Measurements from ENCODE around the gene PCBP3.
A peak's percentile ranks its signal among the peaks of the same experiment; 100 is the strongest.

Gene PCBP3

GRCh38 chr21:45643021-45643980, at the start of gene PCBP3:
Gene PCBP3, plus strand, starts transcription at chr21:45643725. Its CDS starts 206,361 bp downstream, at chr21:45850086.
- no peak for TF ChIP-seq CTCF (IDR thresholded peaks at IDR 0.05; ENCODE audit: low read depth, low read length, missing control alignments)
- in situ Hi-C loops (cut with HindIII; ENCODE audit: low sequenced_read_pairs) = no loop called here
- peak; percentile 84 for DNase-seq (ENCODE audit: low read depth)
- peak within 1 kb of the TSS; percentile 52 for H3K4me3 ChIP-seq (ENCODE audit: low read depth, low read length)

DNA sequence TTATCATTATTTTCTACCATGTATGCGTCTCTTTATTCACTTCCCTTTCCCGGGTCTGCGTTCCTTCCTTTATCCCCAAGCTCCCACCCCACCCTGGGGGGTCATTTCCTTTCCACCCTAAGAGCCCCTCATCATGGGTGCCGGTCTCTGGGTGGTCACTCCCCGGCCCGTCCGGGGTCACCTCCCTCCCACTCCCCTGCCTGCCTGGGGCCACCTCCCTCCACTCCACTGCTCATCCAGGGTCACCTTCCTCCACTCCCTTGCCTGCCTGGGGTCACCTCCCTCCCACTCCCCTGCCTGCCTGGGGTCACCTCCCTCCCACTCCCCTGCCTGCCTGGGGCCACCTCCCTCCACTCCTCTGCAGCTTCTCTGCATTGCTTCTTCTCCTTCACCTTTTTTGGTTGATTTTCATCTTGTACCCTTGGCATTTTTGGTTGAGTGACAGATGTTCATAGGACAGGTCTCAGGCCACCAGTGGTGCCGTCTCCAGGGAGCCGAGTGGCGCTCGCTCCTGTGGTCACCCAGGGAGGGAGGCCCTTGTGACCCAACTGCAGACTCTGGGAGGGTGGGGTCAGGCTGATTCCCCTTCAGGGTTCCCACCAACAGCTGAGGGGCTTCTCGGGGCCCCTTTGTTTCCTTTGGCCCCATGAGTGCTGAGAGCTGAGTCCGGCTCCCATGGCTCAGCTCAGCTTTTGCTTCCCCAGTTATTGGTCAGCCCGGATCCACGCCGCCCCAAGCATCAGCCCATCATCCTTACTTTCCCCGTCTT, 48.6 kb upstream of the PCBP3 start:
- TF ChIP-seq CTCF (IDR thresholded peaks at IDR 0.05; ENCODE audit: low read depth, low read length, missing control alignments) = no peak
- H3K4me3 ChIP-seq (ENCODE audit: low read depth, low read length) = no peak overlapping the region
- no peak for DNase-seq (ENCODE audit: low read depth)
- in situ Hi-C loops (cut with HindIII; ENCODE audit: low sequenced_read_pairs) = no loop called here

GRCh38 chr21:45595574-45596295, 47.8 kb upstream of the PCBP3 start:
- DNase-seq (ENCODE audit: low read depth) = no peak
- in situ Hi-C loops (cut with HindIII; ENCODE audit: low sequenced_read_pairs) = no loop called here
- H3K4me3 ChIP-seq (ENCODE audit: low read depth, low read length) = no peak overlapping the region
- TF ChIP-seq CTCF (IDR thresholded peaks at IDR 0.05; ENCODE audit: low read depth, low read length, missing control alignments) = no peak

- no peak overlapping the region for H3K4me3 ChIP-seq (ENCODE audit: low read depth, low read length)
- in situ Hi-C loops (cut with HindIII; ENCODE audit: low sequenced_read_pairs) = no loop called here
- peak; percentile 88 for TF ChIP-seq CTCF (IDR thresholded peaks at IDR 0.05; ENCODE audit: low read depth, low read length, missing control alignments)
- no peak for DNase-seq (ENCODE audit: low read depth)
These were observed 46.7 kb upstream of the PCBP3 start for GRCh38 chr21:45596704-45597318.

- in situ Hi-C loops (cut with HindIII; ENCODE audit: low sequenced_read_pairs) = no loop called here
- H3K4me3 ChIP-seq (ENCODE audit: low read depth, low read length) = no peak overlapping the region
- no peak for TF ChIP-seq CTCF (IDR thresholded peaks at IDR 0.05; ENCODE audit: low read depth, low read length, missing control alignments)
- DNase-seq (ENCODE audit: low read depth) = no peak
These were observed 45.4 kb upstream of the PCBP3 start for GRCh38 chr21:45598109-45598508.

- in situ Hi-C loops (cut with HindIII; ENCODE audit: low sequenced_read_pairs) = no loop called here
- no peak for DNase-seq (ENCODE audit: low read depth)
- TF ChIP-seq CTCF (IDR thresholded peaks at IDR 0.05; ENCODE audit: low read depth, low read length, missing control alignments) = no peak
- no peak overlapping the region for H3K4me3 ChIP-seq (ENCODE audit: low read depth, low read length)
These were observed 44.9 kb upstream of the PCBP3 start for GRCh38 chr21:45598666-45599065.

All from astrocyte of the cerebellum (primary cell).